ENCODE results near the gene AGAP5. TPM values are rescaled to one million over a fixed set of nuclear protein-coding genes. Genes with fewer than 3 reads are reported as not detected.

Gene AGAP5
- total and polyA plus RNA-seq, 10 of the 15 experiments (the other 5 are each of a cell fraction or from before 2014, with no cell fraction given): 0.68 to 8.5 (median 6.7) TPM; not detected in 1

- TF ChIP-seq PKNOX1 (IDR thresholded peaks at IDR 0.05) (0 out of 2 replicates have a peak, but pooled peaks have one; percentile 47), MYB (IDR thresholded peaks at IDR 0.05; ENCODE audit: borderline replicate concordance, low read depth, low read length) (no peak), ASH2L (IDR thresholded peaks at IDR 0.05; ENCODE audit: borderline replicate concordance, low read depth) (no peak), ZBTB40 (IDR thresholded peaks at IDR 0.05; ENCODE audit: borderline replicate concordance) (peak; percentile 69; the same call in 1 of the 2 replicates), GATAD2B (conservative IDR thresholded peaks at IDR 0.05; ENCODE audit: low read depth) (0 out of 2 replicates have a peak, but pooled peaks have one; percentile 19), ETV6 (conservative IDR thresholded peaks at IDR 0.05 in 1 of 2, IDR thresholded peaks at IDR 0.05 in 1 of 2; ENCODE audit: borderline replicate concordance in 1 of 2, low read depth in 1 of 2) (no peak), TBL1XR1 (IDR thresholded peaks at IDR 0.05; ENCODE audit: low read depth, low read length) (0 out of 2 replicates have a peak, but pooled peaks have one; percentile 20), IKZF1 (conservative IDR thresholded peaks at IDR 0.05) (peak; percentile 55; the same call in 1 of the 2 replicates), YY1 (IDR thresholded peaks at IDR 0.05; ENCODE audit: low read depth, low read length) (peak; percentile 98), NR2C1 (IDR thresholded peaks at IDR 0.05) (no peak), MLLT1 (IDR thresholded peaks at IDR 0.05) (no peak), KAT2A (conservative IDR thresholded peaks at IDR 0.05; ENCODE audit: control insufficient read depth, low read depth, low read length) (no peak), ZNF384 (IDR thresholded peaks at IDR 0.05; ENCODE audit: borderline replicate concordance, low read depth, low read length) (no peak), RAD21 (IDR thresholded peaks at IDR 0.05; ENCODE audit: insufficient read depth, low read depth, low read length) (no peak), SREBF2 (IDR thresholded peaks at IDR 0.05; ENCODE audit: low read length) (no peak), ZNF24 (IDR thresholded peaks at IDR 0.05) (no peak), ZNF274 (IDR thresholded peaks at IDR 0.05; ENCODE audit: insufficient read depth, insufficient read length) (no peak), SMAD5 (IDR thresholded peaks at IDR 0.05; ENCODE audit: low read depth) (peak; percentile 87), CHD1 (IDR thresholded peaks at IDR 0.05; ENCODE audit: low read depth, low read length) (0 out of 2 replicates have a peak, but pooled peaks have one; percentile 78), PAX8 (IDR thresholded peaks at IDR 0.05) (peak; percentile 65; the same call in 1 of the 2 replicates), TARDBP (IDR thresholded peaks at IDR 0.05; ENCODE audit: borderline replicate concordance) (no peak), RFX5 (IDR thresholded peaks at IDR 0.05; ENCODE audit: low read depth, low read length) (0 out of 2 replicates have a peak, but pooled peaks have one; percentile 23), HDAC2 (IDR thresholded peaks at IDR 0.05) (peak; percentile 33; the same call in 1 of the 2 replicates), TCF12 (IDR thresholded peaks at IDR 0.05; ENCODE audit: low read depth, low read length) (no peak), CBX3 (IDR thresholded peaks at IDR 0.05; ENCODE audit: borderline replicate concordance, low read depth) (no peak)
Measured at GRCh38 chr10:73625884-73626752, 71.8 kb downstream of the AGAP5 start (continued).
